Measurements from ENCODE around the gene SV2B. TPM values are rescaled to one million over a fixed set of nuclear protein-coding genes. Genes with fewer than 3 reads are reported as not detected.

The SV2B gene
- total and polyA plus RNA-seq, 12 donors, result 0.16 to 7.5 (median 3.0) TPM

GRCh38 chr15:91124132-91124531 lies 24.1 kb downstream of the SV2B start:
- no peak for DNase-seq
- no peak overlapping the region for H3K27ac ChIP-seq
- intact Hi-C loops (cut with DNase I), result no loop called here
- H3K9me3 ChIP-seq (replicated peaks in 1 of 3), result no peaks in the 10 kb centered on the region
- no peaks in the 10 kb centered on the region for H3K36me3 ChIP-seq (replicated peaks in 1 of 2)
- WGBS, 4 donors, result 52 to 62% (median 58%) methylated on average over 5 of the region's 5 CpGs
- H3K4me1 ChIP-seq (replicated peaks in 1 of 2), result no peaks in the 10 kb centered on the region
- H3K27me3 ChIP-seq, result peaks cover 8% of the 10 kb centered on the region
- no peak for TF ChIP-seq POLR2A (IDR thresholded peaks at IDR 0.05)
- no peak for TF ChIP-seq CTCF (IDR thresholded peaks at IDR 0.05)
- H3K4me3 ChIP-seq, result no peak overlapping the region

GRCh38 chr15:91125162-91125561 lies 25.1 kb downstream of the SV2B start:
- H3K4me1 ChIP-seq (replicated peaks in 1 of 2), result no peaks in the 10 kb centered on the region
- 72 to 84% (median 82%) methylated on average over 6 to 7 of the region's 7 CpGs for WGBS, 4 donors
- H3K4me3 ChIP-seq, result no peak overlapping the region
- H3K27ac ChIP-seq, result no peak overlapping the region
- H3K27me3 ChIP-seq, result peaks cover 8% of the 10 kb centered on the region
- H3K36me3 ChIP-seq (replicated peaks in 1 of 2), result no peaks in the 10 kb centered on the region
- TF ChIP-seq CTCF (IDR thresholded peaks at IDR 0.05) (no peak), POLR2A (IDR thresholded peaks at IDR 0.05) (no peak)
- no peaks in the 10 kb centered on the region for H3K9me3 ChIP-seq (replicated peaks in 1 of 3)
- DNase-seq, result no peak
- intact Hi-C loops (cut with DNase I), result no loop called here

GRCh38 chr15:91126080-91126479 lies 26.0 kb downstream of the SV2B start:
- Histone ChIP-seq H3K4me1 (replicated peaks in 1 of 2) (no peaks in the 10 kb centered on the region), H3K36me3 (replicated peaks in 1 of 2) (no peaks in the 10 kb centered on the region), H3K9me3 (replicated peaks in 1 of 3) (no peaks in the 10 kb centered on the region), H3K4me3 (no peak overlapping the region), H3K27ac (no peak overlapping the region), H3K27me3 (peaks cover 12% of the 10 kb centered on the region)
- intact Hi-C loops (cut with DNase I), result no loop called here
- no peak for DNase-seq
- TF ChIP-seq CTCF (IDR thresholded peaks at IDR 0.05) (no peak), POLR2A (IDR thresholded peaks at IDR 0.05) (no peak)

GRCh38 chr15:91127236-91127955 lies 27.3 kb downstream of the SV2B start:
- Histone ChIP-seq H3K9me3 (replicated peaks in 1 of 3) (no peaks in the 10 kb centered on the region), H3K27ac (no peak overlapping the region), H3K4me1 (replicated peaks in 1 of 2) (no peaks in the 10 kb centered on the region), H3K36me3 (replicated peaks in 1 of 2) (no peaks in the 10 kb centered on the region), H3K4me3 (no peak overlapping the region), H3K27me3 (peaks cover 12% of the 10 kb centered on the region)
- no peak for DNase-seq
- TF ChIP-seq CTCF (IDR thresholded peaks at IDR 0.05) (no peak), POLR2A (IDR thresholded peaks at IDR 0.05) (no peak)
- WGBS, 4 donors, result 60 to 69% (median 61%) methylated on average over 7 of the region's 7 CpGs
- intact Hi-C loops (cut with DNase I), result no loop called here

Measured in adrenal gland (tissue), 12 donors.